H1 (cell line): ENCODE measurements around the gene GRIK4. TPM values are rescaled to one million over a fixed set of nuclear protein-coding genes. Genes with fewer than 3 reads are reported as not detected.

Experiments
- CTCF ChIA-PET: fragments of 300-600 bp; sonication (Branson Sonifier 250); formaldehyde crosslinking; loops from one replicate; lab custom pipeline; 2021; ENCODE audit not compliant: partially characterized antibody; lab: Charles Lee
- POLR2A ChIA-PET: fragments of 300-600 bp; sonication (Branson Sonifier 250); formaldehyde crosslinking; loops from one replicate; lab custom pipeline; 2021; ENCODE audit warnings: inconsistent platforms; ENCODE audit not compliant: partially characterized antibody; lab: Charles Lee
- DNase-seq, 2 experiments: peaks; one replicate each; pipeline versions ENCODE4 v3.0.0 to v3.0.0-alpha.2; 2010 to 2022; ENCODE audit warnings: low spot score in 2 of 2, low read depth in 1 of 2, mixed read lengths in 1 of 2
- FAIRE-seq: peaks from 2 replicates; lab custom pipeline; 2011; peaks lifted over from hg19 to GRCh38; lab: Jason Lieb, UNC
- H2AFZ ChIP-seq: 2 replicates; pipeline ENCODE4 v1.8.1; 2012; ENCODE audit warnings: low read length, inconsistent platforms
- H2AK5ac ChIP-seq: 2 replicates; pipeline ENCODE4 v1.6.1; 2013; ENCODE audit warnings: low read depth, low read length
- H2BK120ac ChIP-seq: replicated peaks from 2 replicates; pipeline ENCODE3; 2013; ENCODE audit warnings: low read depth, low read length, inconsistent platforms
- H2BK12ac ChIP-seq: 2 replicates; pipeline ENCODE4 v1.6.1; 2013; ENCODE audit warnings: low read depth, low read length
- H2BK15ac ChIP-seq: 2 replicates; pipeline ENCODE4 v1.6.1; 2013; ENCODE audit warnings: low read length
- H2BK20ac ChIP-seq: 2 replicates; pipeline ENCODE4 v1.6.1; 2013; ENCODE audit warnings: low read length
- H2BK5ac ChIP-seq: 2 replicates; pipeline ENCODE4 v1.6.1; 2013; ENCODE audit warnings: low read depth, low read length
- H3K14ac ChIP-seq: 2 replicates; pipeline ENCODE4 v1.6.1; 2013; ENCODE audit warnings: inconsistent platforms; ENCODE audit not compliant: insufficient read length
- H3K18ac ChIP-seq: 2 replicates; pipeline ENCODE4 v1.6.1; 2013; ENCODE audit warnings: low read length; ENCODE audit errors: extremely low read depth
- H3K23ac ChIP-seq: 2 replicates; pipeline ENCODE4 v1.6.1; 2013; ENCODE audit warnings: inconsistent platforms; ENCODE audit not compliant: insufficient read length
- H3K23me2 ChIP-seq: 2 replicates; pipeline ENCODE4 v1.6.1; 2013; ENCODE audit warnings: low read depth, low read length
- H3K27ac ChIP-seq: 2 replicates; pipeline ENCODE4 v1.6.1; 2011; ENCODE audit warnings: low read depth, low read length, inconsistent platforms
- H3K27me3 ChIP-seq, 4 experiments: replicated peaks in 1 of 4; 1 replicate in 1 of 4; 2 replicates in 3 of 4; pipeline versions ENCODE4 v1.6.1 to v1.8.1; 2011 to 2013; ENCODE audit warnings: low read length in 3 of 4, mild to moderate bottlenecking in 3 of 4, inconsistent platforms in 2 of 4, mixed read lengths in 2 of 4, moderate library complexity in 1 of 4; ENCODE audit not compliant: control insufficient read depth in 3 of 4, insufficient read depth in 3 of 4; ENCODE audit errors: extremely low read depth in 1 of 4
- H3K36me3 ChIP-seq, 4 experiments: 2 replicates each; pipeline versions ENCODE4 v1.6.1 to v1.8.1; 2011 to 2013; ENCODE audit warnings: mild to moderate bottlenecking in 4 of 4, low read length in 3 of 4, moderate library complexity in 2 of 4, control low read depth in 1 of 4, inconsistent platforms in 1 of 4; ENCODE audit not compliant: insufficient read depth in 4 of 4, control insufficient read depth in 2 of 4
- H3K4ac ChIP-seq: replicated peaks from 2 replicates; pipeline ENCODE3; 2013; ENCODE audit warnings: low read length, low read depth, mixed read lengths, inconsistent platforms; ENCODE audit not compliant: insufficient read length
- H3K4me1 ChIP-seq, 4 experiments: replicated peaks in 1 of 4; 1 replicate in 1 of 4; 2 replicates in 3 of 4; pipeline versions ENCODE4 v1.6.1 to v1.8.1; 2011 to 2013; ENCODE audit warnings: low read length in 3 of 4, inconsistent platforms in 2 of 4, mixed read lengths in 1 of 4; ENCODE audit not compliant: insufficient read depth in 4 of 4, control insufficient read depth in 3 of 4
- H3K4me2 ChIP-seq, 2 experiments: 2 replicates each; pipeline versions ENCODE4 v1.6.1 to v1.8.1; 2011 to 2013; ENCODE audit warnings: low read depth in 2 of 2, low read length in 2 of 2, control low read depth in 1 of 2, inconsistent platforms in 1 of 2, mild to moderate bottlenecking in 1 of 2; ENCODE audit not compliant: insufficient read depth in 1 of 2
- H3K4me3 ChIP-seq, 4 experiments: fragments of 200-600, 300-600 bp in 1 of 4; sonication (generic), shearing (Covaris generic), sonication (Bioruptor Twin) in 1 of 4; 2 replicates each; pipeline versions ENCODE4 v1.5.1 to v1.8.1; 2011 to 2016; ENCODE audit warnings: low read length in 4 of 4, low read depth in 3 of 4, control low read depth in 2 of 4, inconsistent platforms in 2 of 4, mild to moderate bottlenecking in 2 of 4, mixed read lengths in 1 of 4, moderate library complexity in 1 of 4; ENCODE audit not compliant: insufficient read depth in 2 of 4; ENCODE audit errors: extremely low read depth in 1 of 4
- H3K56ac ChIP-seq: replicated peaks from 2 replicates; pipeline ENCODE3; 2013; ENCODE audit warnings: low read depth, mild to moderate bottlenecking, mixed read lengths, low read length, inconsistent platforms; ENCODE audit not compliant: insufficient read length
- H3K79me1 ChIP-seq: 2 replicates; pipeline ENCODE4 v1.6.1; 2013; ENCODE audit warnings: low read depth, low read length, control low read depth
- H3K79me2 ChIP-seq, 2 experiments: 2 replicates each; pipeline versions ENCODE4 v1.6.1 to v1.8.1; 2012 to 2013; ENCODE audit warnings: low read length in 2 of 2, mild to moderate bottlenecking in 2 of 2, inconsistent platforms in 1 of 2; ENCODE audit not compliant: insufficient read depth in 2 of 2, control insufficient read depth in 1 of 2
- H3K9ac ChIP-seq, 4 experiments: replicated peaks in 1 of 4; 1 replicate in 1 of 4; 2 replicates in 3 of 4; pipeline versions ENCODE4 v1.6.1 to v1.8.1; 2011 to 2013; ENCODE audit warnings: low read depth in 3 of 4, low read length in 3 of 4, control low read depth in 2 of 4, mild to moderate bottlenecking in 2 of 4, moderate library complexity in 2 of 4, inconsistent platforms in 1 of 4; ENCODE audit errors: extremely low read depth in 1 of 4
- H3K9me3 ChIP-seq, 2 experiments: 2 replicates each; pipeline versions ENCODE4 v1.6.1 to v1.8.1; 2012 to 2013; ENCODE audit warnings: mild to moderate bottlenecking in 2 of 2, moderate library complexity in 2 of 2, control low read depth in 1 of 2, inconsistent platforms in 1 of 2, low read depth in 1 of 2, low read length in 1 of 2, mixed read lengths in 1 of 2; ENCODE audit not compliant: insufficient read depth in 2 of 2
- H4K20me1 ChIP-seq, 2 experiments: replicated peaks in 1 of 2; 2 replicates each; pipeline versions ENCODE3 to v1.8.1; 2011 to 2013; ENCODE audit warnings: inconsistent platforms in 2 of 2, low read length in 2 of 2, mild to moderate bottlenecking in 1 of 2; ENCODE audit not compliant: insufficient read depth in 2 of 2, control insufficient read depth in 1 of 2
- H4K5ac ChIP-seq: 2 replicates; pipeline ENCODE4 v1.6.1; 2013; ENCODE audit warnings: low read length, low read depth, mixed read lengths, inconsistent platforms; ENCODE audit not compliant: insufficient read length
- H4K8ac ChIP-seq: 2 replicates; pipeline ENCODE4 v1.8.0; 2013; ENCODE audit warnings: mild to moderate bottlenecking, moderate library complexity, low read length, inconsistent platforms; ENCODE audit not compliant: insufficient read depth; ENCODE audit errors: extremely low read depth
- H4K91ac ChIP-seq: replicated peaks from 2 replicates; pipeline ENCODE3; 2013; ENCODE audit warnings: low read length, mixed read lengths, inconsistent platforms; ENCODE audit not compliant: insufficient read length
- KDM4A ChIP-seq: IDR thresholded peaks from one replicate; pipeline ENCODE4 v1.7.1; 2012; ENCODE audit warnings: low read depth, mild to moderate bottlenecking, moderate library complexity, low read length, inconsistent platforms; ENCODE audit not compliant: severe bottlenecking
- WGBS, 2 experiments: shearing (Covaris generic) in 1 of 2; methylation state at CpG; one replicate each; pipeline versions ENCODE4 v1.1.6 to v1.1.7; 2013 to 2015; ENCODE audit warnings: low lambda C conversion rate in 2 of 2, mixed read lengths in 2 of 2, inconsistent platforms in 1 of 2, low coverage in 1 of 2, missing lambda C conversion rate in 1 of 2; ENCODE audit not compliant: insufficient replicate concordance in 2 of 2, insufficient coverage in 1 of 2, insufficient read length in 1 of 2; ENCODE audit errors: extremely low coverage in 1 of 2, missing lambda C conversion rate in 1 of 2; 5-methylcytosine and 5-hydroxymethylcytosine counted together
- polyA plus RNA-seq, 7 experiments: library from polyadenylated mRNA; depleted of rRNA in 3 of 7; stranded (reverse) in 5 of 7; unstranded in 2 of 7; fragments of >200 nt in 5 of 7; fragments of 200-250 nt in 2 of 7; gene quantifications; 1 replicate in 5 of 7; 2 replicates in 1 of 7; 4 replicates in 1 of 7; pipeline versions ENCODE4 v1.2.1 to v1.2.3, GENCODE V29; 2011 to 2013; ENCODE audit warnings: missing spikeins in 2 of 7, mixed read lengths in 2 of 7
- total RNA-seq: library from RNA; stranded (reverse); fragmentation: NEBNext Ultra II Directional; extraction: Animal tissue kit (Norgen Biotek cat#: 25700); gene quantifications from 2 replicates; pipeline ENCODE4 v1.2.1, GENCODE V29; 2021

GRIK4 gene
- total and polyA plus RNA-seq, 2 of the 8 experiments (the other 6 are each of a cell fraction or from before 2014, with no cell fraction given): 1.2 to 2.9 TPM

GRCh38 chr11:120627327-120628163 is 116.0 kb downstream of the GRIK4 start:
- no peak overlapping the region for H2BK12ac ChIP-seq
- H2BK120ac ChIP-seq: no peak overlapping the region
- 80% methylated on average over 7 of the region's 7 CpGs; no CpG with 5 or more reads in 1 of the 2 experiments for WGBS, 2 experiments
- peaks cover 0 to 2% (median 0%) of the 10 kb centered on the region in 4 experiments; a peak in 2 of 7 replicates for H3K4me1 ChIP-seq
- no peaks in the 10 kb centered on the region for H3K9me3 ChIP-seq
- H3K4me3 ChIP-seq: no peak overlapping the region
- no peaks in the 10 kb centered on the region for H3K36me3 ChIP-seq
- POLR2A ChIA-PET: no interaction called here
- no peak overlapping the region for H4K8ac ChIP-seq
- H3K18ac ChIP-seq: no peak overlapping the region
- H3K4me2 ChIP-seq: no peak overlapping the region
- no peak overlapping the region for H2AK5ac ChIP-seq
- H3K23ac ChIP-seq: no peak overlapping the region
- no peak overlapping the region for H2BK5ac ChIP-seq
- H4K5ac ChIP-seq: no peak overlapping the region
- no peak for TF ChIP-seq KDM4A
- DNase-seq: no peak
- no peak overlapping the region for H3K4ac ChIP-seq
- no peak overlapping the region for H3K14ac ChIP-seq
- H3K79me2 ChIP-seq: no peaks in the 10 kb centered on the region
- H3K79me1 ChIP-seq: no peaks in the 10 kb centered on the region
- H4K91ac ChIP-seq: no peak overlapping the region
- no peaks in the 10 kb centered on the region; a peak in 1 of 7 replicates for H3K27me3 ChIP-seq
- no peak overlapping the region for H3K27ac ChIP-seq
- no peak for FAIRE-seq
- H2AFZ ChIP-seq: no peak overlapping the region
- no peak overlapping the region for H3K56ac ChIP-seq
- H3K9ac ChIP-seq: no peak overlapping the region
- H2BK15ac ChIP-seq: no peak overlapping the region
- no peaks in the 10 kb centered on the region for H4K20me1 ChIP-seq
- no peak overlapping the region for H2BK20ac ChIP-seq
- H3K23me2 ChIP-seq: no peaks in the 10 kb centered on the region
- CTCF ChIA-PET: interaction anchor here (1.1 to 13.5 kb wide), 10 partner anchors 11 to 325 kb away, joined by 3 to 155 read pairs (median 4); no protein-coding TSS in a partner anchor
